Immature natural killer cell (primary cell): ENCODE data around the gene KCNJ15. TPM values are rescaled to one million over a fixed set of nuclear protein-coding genes. Genes with fewer than 3 reads are reported as not detected.

Experiments
- DNase-seq, 3 donors: peaks; one replicate each; pipeline ENCODE4 v3.0.0; 2022; ENCODE audit warnings: mixed read lengths in 1 of 3
- H3K27ac Mint-ChIP-seq, 6 donors: one replicate each; pipeline ENCODE4 v1.8.0; 2020; ENCODE audit warnings: mixed read lengths in 6 of 6, mild to moderate bottlenecking in 5 of 6, inconsistent platforms in 4 of 6, moderate library complexity in 3 of 6
- H3K27me3 Mint-ChIP-seq, 3 donors: one replicate each; pipeline ENCODE4 v1.8.0; 2020 to 2021; ENCODE audit warnings: low read depth in 3 of 3, mild to moderate bottlenecking in 3 of 3, mixed read lengths in 3 of 3, moderate library complexity in 3 of 3, inconsistent platforms in 1 of 3
- H3K36me3 Mint-ChIP-seq, 3 donors: one replicate each; pipeline ENCODE4 v1.8.0; 2020; ENCODE audit warnings: mixed read lengths in 3 of 3, inconsistent platforms in 2 of 3, mild to moderate bottlenecking in 2 of 3
- H3K4me1 Mint-ChIP-seq, 2 donors: one replicate each; pipeline ENCODE4 v1.8.0; 2020; ENCODE audit warnings: inconsistent platforms in 2 of 2, mild to moderate bottlenecking in 2 of 2, mixed read lengths in 2 of 2, moderate library complexity in 1 of 2
- H3K4me3 Mint-ChIP-seq, 5 donors: one replicate each; pipeline ENCODE4 v1.8.0; 2020; ENCODE audit warnings: mild to moderate bottlenecking in 5 of 5, mixed read lengths in 5 of 5, inconsistent platforms in 3 of 5, moderate library complexity in 3 of 5
- H3K9me3 Mint-ChIP-seq, 6 donors: one replicate each; pipeline ENCODE4 v1.8.0; 2020; ENCODE audit warnings: mild to moderate bottlenecking in 6 of 6, mixed read lengths in 6 of 6, inconsistent platforms in 4 of 6, moderate library complexity in 3 of 6
- polyA plus RNA-seq, 3 donors: library from polyadenylated mRNA; unstranded; fragments of 300-500 nt; fragmentation: Illumina TruSeq; gene quantifications; one replicate each; pipeline ENCODE4 v1.2.3, GENCODE V29; 2021

Gene KCNJ15
- polyA plus RNA-seq, 3 donors from 2014 or later = not detected

DNA sequence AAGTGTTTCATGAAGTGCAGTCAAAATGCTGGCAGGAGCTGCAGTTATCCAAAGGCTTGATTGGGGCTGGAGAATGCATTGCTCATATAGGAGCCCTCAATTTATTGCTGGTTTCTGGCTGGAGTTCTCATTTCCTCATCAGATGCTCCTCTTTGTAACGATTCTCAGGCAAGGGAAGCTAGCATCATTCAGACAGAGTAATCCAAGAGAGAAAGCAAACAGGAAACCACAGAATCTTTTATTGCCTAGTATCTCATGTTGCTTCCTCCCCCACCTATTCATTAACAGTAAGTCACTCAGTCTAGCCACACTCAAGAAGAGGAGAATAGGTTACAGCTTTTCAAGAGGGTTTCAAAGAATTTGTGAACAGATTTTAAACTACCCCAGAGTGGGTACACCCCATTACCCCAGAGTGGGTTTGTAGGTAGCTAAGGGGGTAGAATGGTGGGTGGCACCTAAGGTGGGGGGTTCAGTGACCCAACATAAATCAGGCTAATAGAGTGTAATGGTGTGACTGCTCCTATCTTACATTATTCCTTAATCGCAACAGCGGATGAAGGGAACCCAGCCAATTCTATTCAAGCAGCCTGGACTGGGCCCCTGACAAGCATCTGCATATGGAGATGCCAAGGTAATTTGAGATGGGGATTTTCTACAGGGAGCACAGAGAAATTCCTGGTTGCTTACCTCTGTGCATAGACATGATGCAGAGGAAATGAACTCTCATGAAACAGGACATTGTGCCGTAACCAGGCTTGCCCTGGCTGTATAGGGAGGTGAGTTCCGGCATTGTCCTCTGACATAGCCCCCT is 67.1 kb downstream of the KCNJ15 start:
- Mint-ChIP-seq H3K9me3 (no peaks in the 10 kb centered on the region), H3K36me3 (no peaks in the 10 kb centered on the region), H3K4me3 (no peak overlapping the region), H3K27me3 (peaks cover 3 to 13% (median 7%) of the 10 kb centered on the region in 3 donors), H3K27ac (no peak overlapping the region), H3K4me1 (no peaks in the 10 kb centered on the region)
- DNase-seq = no peak

DNA sequence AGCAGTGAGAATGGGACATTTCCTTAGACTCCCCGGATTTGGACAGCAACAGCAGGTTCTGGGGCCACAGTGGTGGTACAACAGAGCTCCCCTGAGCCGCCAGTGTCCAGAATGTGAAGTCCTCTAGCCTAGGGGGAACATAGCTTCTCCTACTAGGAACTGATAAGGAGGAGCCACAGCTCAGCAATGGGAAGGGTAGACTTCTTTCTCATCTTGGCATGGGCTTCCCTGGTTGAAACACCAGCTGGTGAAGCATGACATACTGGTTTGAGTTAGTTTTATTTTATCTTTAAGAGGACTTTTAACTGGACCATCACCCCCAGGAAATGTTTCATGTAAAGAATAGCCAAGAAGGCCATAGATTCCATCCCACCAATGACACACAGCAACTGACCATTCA is 68.4 kb downstream of the KCNJ15 start:
- Mint-ChIP-seq H3K36me3 (no peaks in the 10 kb centered on the region), H3K9me3 (no peaks in the 10 kb centered on the region), H3K4me3 (no peak overlapping the region), H3K27me3 (peaks cover 3 to 15% (median 7%) of the 10 kb centered on the region in 3 donors), H3K4me1 (no peaks in the 10 kb centered on the region), H3K27ac (no peak overlapping the region)
- no peak for DNase-seq

DNA sequence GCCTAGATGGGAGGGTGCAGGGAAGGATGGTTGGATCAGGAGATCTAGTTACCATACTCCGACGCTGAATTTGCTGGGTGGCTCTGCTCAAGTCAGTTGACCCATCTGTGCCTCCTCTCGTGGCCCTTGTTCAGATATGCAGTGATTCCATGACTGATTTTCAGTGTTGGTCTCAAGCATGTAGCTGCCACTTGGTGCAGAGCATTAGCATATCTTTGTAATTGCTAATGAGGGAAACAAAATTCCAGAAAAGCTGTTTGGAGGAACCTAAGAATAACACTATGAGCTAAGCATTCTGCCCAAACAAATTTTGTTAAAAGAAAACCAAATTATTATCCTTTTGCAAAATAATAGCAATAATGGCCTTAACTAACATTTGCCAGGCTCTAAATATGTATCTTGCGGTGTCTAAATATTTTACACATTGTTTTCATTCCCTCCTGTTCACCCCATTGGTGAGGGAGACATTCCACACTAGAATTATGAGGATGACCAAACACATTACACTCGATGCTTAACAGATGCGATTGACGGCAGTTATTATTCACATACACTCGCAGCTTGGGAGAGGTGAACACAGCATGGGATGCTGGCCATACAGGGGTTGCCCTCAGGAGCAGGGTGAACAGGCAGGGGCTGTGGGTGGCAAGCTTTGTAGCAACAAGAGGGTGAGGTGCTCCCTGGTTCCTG is 69.1 kb downstream of the KCNJ15 start:
- no peak for DNase-seq
- Mint-ChIP-seq H3K36me3 (no peaks in the 10 kb centered on the region), H3K4me3 (no peak overlapping the region), H3K27me3 (peaks cover 3 to 15% (median 6%) of the 10 kb centered on the region in 3 donors), H3K9me3 (no peaks in the 10 kb centered on the region), H3K4me1 (no peaks in the 10 kb centered on the region), H3K27ac (no peak overlapping the region)

DNA sequence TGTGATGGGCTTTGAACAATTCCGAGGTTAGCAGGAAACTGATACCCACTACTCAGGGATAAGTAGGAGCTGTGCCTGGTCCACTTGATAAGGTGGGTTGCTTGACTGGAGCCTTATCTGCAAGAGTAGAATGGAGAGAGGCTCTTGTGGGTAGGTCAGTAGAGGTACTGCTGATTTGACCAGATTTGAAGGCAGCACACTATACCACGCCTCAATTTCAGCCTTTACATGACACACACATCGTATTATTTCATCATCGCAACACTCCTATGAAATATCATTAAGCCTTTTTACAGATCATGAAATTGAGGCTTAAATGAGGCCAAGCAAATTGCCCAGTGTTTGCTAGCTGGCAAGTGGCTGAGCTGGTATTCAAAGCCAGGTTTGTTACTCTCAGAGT is 69.6 kb downstream of the KCNJ15 start:
- Mint-ChIP-seq H3K4me1 (no peaks in the 10 kb centered on the region), H3K36me3 (no peaks in the 10 kb centered on the region), H3K9me3 (no peaks in the 10 kb centered on the region), H3K27ac (no peak overlapping the region), H3K4me3 (no peak overlapping the region), H3K27me3 (peaks cover 3 to 15% (median 5%) of the 10 kb centered on the region in 3 donors)
- DNase-seq = no peak

DNA sequence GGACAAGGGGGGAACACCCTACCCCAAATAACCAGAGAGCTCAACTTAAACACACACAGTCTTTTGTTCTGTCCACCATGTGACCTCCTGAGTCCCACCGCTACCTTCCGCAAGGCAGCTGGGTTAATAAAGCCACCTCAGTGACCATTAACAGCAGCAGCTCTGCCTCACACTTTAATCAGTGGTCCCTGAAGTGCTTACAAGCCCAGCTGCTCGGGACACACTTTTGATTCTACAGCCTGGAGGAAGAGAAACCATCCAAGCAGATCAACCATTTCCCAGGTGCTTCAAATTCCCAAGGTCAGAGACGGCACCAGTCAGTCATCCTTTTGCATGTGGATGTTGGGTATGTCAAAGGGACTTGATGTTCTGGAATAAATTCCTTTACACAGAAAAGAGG is 70.1 kb downstream of the KCNJ15 start:
- Mint-ChIP-seq H3K4me3 (no peak overlapping the region), H3K9me3 (no peaks in the 10 kb centered on the region), H3K4me1 (no peaks in the 10 kb centered on the region), H3K27ac (no peak overlapping the region), H3K27me3 (peaks cover 2 to 15% (median 5%) of the 10 kb centered on the region in 3 donors), H3K36me3 (no peaks in the 10 kb centered on the region)
- no peak for DNase-seq

DNA sequence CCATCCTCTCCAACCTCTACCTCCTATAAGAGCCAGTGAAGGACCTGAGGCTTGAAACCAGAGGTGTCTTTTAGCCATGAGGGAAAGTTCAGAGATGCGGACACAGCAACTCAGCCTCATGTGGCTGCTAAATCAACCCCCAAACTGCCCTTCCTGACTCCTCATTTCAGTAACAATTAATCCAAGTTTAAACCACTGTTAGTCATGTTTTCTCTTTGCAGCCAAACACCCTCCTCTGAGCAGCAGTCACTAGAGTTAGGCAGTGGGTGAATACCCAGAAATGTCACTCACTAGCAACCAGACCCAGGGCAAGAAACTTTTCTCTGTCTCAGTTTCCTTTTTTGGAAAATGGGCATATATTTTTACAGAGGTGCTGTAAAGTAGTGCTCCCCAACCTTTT is 71.2 kb downstream of the KCNJ15 start:
- DNase-seq = no peak
- peaks cover 0 to 14% (median 5%) of the 10 kb centered on the region in 3 donors for H3K27me3 Mint-ChIP-seq
- H3K4me3 Mint-ChIP-seq = no peak overlapping the region
- H3K36me3 Mint-ChIP-seq = no peaks in the 10 kb centered on the region
- H3K27ac Mint-ChIP-seq = no peak overlapping the region
- no peaks in the 10 kb centered on the region for H3K9me3 Mint-ChIP-seq
- H3K4me1 Mint-ChIP-seq = no peaks in the 10 kb centered on the region

DNA sequence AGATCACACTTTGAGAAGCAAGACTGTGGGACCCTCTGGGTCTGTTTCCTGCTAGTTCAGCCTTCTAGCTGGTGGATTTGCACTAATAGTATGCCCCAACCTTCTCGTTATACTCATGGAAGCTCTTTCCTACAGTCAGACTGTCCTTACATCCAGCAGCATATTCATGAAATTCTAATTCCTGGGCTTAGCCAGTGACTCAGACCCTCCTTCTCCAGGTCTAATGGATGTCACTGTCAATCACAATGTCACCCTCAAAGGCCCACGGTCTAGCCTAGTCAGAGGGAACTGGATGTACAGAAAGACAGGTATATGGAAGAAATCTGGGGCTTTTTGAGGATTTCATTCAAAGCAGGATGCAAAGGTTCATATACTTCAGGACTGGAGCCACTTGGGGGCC is 72.4 kb downstream of the KCNJ15 start:
- Mint-ChIP-seq H3K4me1 (no peaks in the 10 kb centered on the region), H3K4me3 (no peak overlapping the region), H3K36me3 (no peaks in the 10 kb centered on the region), H3K27ac (no peak overlapping the region), H3K27me3 (peaks cover 0 to 11% (median 0%) of the 10 kb centered on the region in 3 donors), H3K9me3 (no peaks in the 10 kb centered on the region)
- DNase-seq = no peak

DNA sequence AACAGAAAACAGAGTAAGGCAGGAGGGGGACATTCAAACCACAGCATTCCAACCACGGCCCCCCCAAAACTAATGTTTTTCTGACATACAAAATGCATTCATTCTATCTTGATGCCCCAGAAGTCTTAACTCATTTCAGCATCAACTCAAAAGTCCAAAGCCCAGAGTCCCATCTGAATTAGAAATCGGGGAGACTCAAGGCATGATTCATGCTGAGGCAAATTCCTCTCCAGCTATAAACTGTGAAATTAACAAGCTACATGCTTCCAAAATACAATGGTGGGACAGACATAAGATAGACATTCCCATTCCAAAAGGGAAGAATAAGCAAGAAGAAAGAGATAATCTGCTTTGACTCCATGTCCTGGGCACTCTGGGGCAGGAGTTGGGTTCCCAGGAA is 73.9 kb downstream of the KCNJ15 start:
- no peak overlapping the region for H3K4me3 Mint-ChIP-seq
- no peaks in the 10 kb centered on the region for H3K36me3 Mint-ChIP-seq
- H3K27me3 Mint-ChIP-seq = peaks cover 0 to 8% (median 0%) of the 10 kb centered on the region in 3 donors

DNA sequence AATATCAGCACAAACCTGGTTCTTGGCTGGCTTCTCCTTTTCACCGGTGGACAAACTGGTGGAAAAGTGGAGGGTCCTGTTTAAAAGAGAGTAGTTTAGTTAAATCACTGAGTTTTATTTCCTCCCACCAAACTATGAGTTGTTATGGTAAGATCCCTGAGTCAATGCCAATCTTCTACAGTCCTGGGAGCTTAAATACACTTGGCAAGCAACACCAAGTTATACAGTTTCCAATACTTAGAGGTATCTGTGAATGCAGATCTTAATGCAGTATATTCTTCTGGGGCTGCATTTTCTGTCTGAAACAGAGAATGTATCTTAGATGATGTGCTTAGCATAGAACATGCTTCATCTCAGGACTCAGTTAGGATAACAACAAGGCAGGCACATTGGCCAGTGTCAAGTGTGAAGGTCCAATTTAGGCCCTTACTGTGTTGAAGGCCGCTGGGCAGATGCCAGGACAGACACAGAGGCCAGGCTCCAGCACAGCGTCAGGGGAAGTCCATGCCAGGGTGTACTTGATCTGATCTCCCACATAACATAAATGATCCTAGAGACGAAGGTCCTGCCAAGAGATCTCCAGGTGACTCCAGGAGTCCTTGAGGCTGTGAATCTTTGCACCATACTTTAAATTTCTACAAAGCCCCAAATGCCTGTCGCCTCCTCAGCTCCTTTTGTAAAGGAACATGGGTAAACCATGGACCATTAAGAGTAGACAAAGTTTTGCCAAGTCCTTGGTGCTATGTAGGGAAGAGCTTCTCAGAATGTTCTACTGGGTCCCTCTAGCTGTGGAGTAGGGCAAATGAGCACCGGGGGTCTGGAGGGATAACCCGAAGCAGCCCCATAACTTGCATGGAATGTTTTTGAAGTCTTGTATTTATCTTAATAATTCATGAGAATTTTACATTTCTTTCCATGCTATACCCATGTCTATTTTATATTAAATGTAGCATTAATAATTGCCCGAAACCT is 76.8 kb downstream of the KCNJ15 start:
- Mint-ChIP-seq H3K4me3 (no peak overlapping the region), H3K4me1 (no peaks in the 10 kb centered on the region), H3K9me3 (no peaks in the 10 kb centered on the region), H3K36me3 (no peaks in the 10 kb centered on the region), H3K27me3 (peaks cover 0 to 4% (median 0%) of the 10 kb centered on the region in 3 donors), H3K27ac (no peak overlapping the region)
- DNase-seq = no peak

More for the DNA sequence above, 73.9 kb downstream of the KCNJ15 start:
- Mint-ChIP-seq H3K4me1 (no peaks in the 10 kb centered on the region), H3K27ac (no peak overlapping the region), H3K9me3 (no peaks in the 10 kb centered on the region)
- DNase-seq = no peak

DNA sequence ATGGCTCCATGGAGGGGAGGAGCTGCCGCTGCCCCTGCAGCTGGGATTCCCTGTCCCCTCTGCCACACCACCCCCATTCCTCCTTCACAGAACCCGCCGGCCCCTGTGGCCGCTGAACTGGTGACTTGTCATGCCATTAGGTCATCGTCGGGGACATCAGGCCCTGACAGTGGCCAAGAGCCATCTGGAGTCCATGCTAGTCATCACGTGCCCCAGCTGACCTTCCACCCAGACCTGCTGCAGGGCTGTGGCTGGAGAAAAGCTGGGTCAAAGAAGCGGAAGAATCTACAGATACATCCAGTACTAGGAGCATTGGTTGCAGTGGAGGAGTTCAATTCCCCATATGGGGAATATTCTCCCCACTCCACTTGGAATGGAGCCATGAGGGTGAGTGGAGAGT is 78.1 kb downstream of the KCNJ15 start:
- Mint-ChIP-seq H3K36me3 (no peaks in the 10 kb centered on the region), H3K9me3 (no peaks in the 10 kb centered on the region), H3K4me1 (no peaks in the 10 kb centered on the region), H3K27ac (no peak overlapping the region), H3K27me3 (peaks cover 0 to 2% (median 0%) of the 10 kb centered on the region in 3 donors), H3K4me3 (no peak overlapping the region)
- no peak for DNase-seq

DNA sequence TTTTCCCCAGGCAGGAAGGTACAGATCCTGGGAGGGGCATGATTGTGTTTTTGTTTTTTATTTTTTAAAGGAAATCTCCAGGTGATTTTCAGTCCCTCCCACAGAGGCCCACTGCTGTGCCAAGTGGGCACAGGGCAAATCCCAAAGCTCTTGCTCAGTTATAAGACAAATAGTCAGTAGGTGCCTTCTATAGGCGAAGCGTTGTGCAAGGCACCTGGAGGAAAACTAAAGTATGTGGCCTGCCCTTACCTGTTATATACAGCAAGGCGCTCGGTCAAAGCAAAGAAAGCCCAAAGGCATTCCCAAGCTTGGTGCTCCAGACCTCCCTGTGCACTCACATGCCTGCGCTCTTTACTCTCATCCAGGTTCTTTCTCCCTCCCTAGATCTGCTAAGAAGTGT is 81.0 kb downstream of the KCNJ15 start:
- Mint-ChIP-seq H3K9me3 (no peaks in the 10 kb centered on the region), H3K27me3 (peaks cover 0 to 2% (median 1%) of the 10 kb centered on the region in 3 donors), H3K27ac (no peak overlapping the region), H3K36me3 (no peaks in the 10 kb centered on the region), H3K4me1 (no peaks in the 10 kb centered on the region), H3K4me3 (no peak overlapping the region)
- no peak for DNase-seq

DNA sequence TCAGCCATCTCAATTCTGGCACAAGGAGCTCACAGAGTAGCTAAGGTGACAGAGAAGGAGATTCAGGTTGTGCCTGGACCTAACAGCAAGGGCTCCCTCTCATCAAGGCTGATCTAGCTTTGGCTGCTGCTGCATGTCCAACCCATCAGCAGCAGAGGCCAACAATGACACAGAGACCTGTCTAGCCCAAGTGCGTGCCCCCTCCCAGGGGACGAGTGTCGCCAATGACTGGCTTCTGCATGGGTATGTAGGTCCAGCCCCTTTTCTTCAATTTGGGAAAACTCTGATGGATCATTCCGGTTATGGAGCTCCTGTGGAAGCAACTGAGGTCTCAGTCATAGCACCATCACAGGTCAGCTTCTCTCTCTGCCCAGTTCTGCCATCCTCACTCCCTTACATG is 83.3 kb downstream of the KCNJ15 start:
- H3K27ac Mint-ChIP-seq = no peak overlapping the region
- no peaks in the 10 kb centered on the region for H3K9me3 Mint-ChIP-seq
- H3K4me3 Mint-ChIP-seq = no peak overlapping the region
- peaks cover 0 to 5% (median 4%) of the 10 kb centered on the region in 3 donors for H3K27me3 Mint-ChIP-seq
- no peaks in the 10 kb centered on the region for H3K4me1 Mint-ChIP-seq
- no peak for DNase-seq
- H3K36me3 Mint-ChIP-seq = no peaks in the 10 kb centered on the region

DNA sequence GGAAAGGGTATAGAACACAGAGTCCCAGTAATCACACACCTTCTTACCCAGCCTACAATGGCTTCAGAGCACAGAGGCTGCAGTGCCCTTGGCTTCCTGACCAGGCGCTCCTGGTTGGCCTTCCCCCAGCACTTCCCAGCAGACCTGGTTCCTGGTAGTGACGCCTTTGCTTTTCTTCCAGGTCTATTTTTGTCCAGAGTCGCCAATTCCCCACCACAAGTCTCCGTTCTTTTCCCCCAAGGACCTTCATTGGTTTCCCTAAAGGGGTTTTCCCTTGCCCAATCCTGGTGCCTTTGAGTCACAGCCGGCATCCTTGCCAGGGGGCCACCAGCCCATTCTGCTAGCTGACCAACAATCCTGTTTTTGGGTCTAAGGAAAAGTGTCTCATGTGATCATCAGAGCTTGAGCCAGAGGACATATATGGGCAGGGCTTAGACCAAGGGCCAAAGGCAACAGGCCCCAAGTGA is 84.8 kb downstream of the KCNJ15 start:
- Mint-ChIP-seq H3K4me1 (no peaks in the 10 kb centered on the region), H3K4me3 (no peak overlapping the region), H3K9me3 (no peaks in the 10 kb centered on the region), H3K36me3 (no peaks in the 10 kb centered on the region), H3K27me3 (peaks cover 0 to 4% (median 3%) of the 10 kb centered on the region in 3 donors), H3K27ac (no peak overlapping the region)
- DNase-seq = no peak
